SJCRH30 (cell line): ENCODE results near the gene CALN1. TPM values are rescaled to one million over a fixed set of nuclear protein-coding genes. Genes with fewer than 3 reads are reported as not detected.

ENCODE experiments used
- DNase-seq, 2 experiments: peaks; one replicate each; pipeline ENCODE4 v3.0.0-alpha.2; 2015 to 2020
- H3K27ac ChIP-seq: fragments of 250-450 bp; sonication (Bioruptor Pico); 2 replicates; pipeline ENCODE4 v1.5.1; 2020; ENCODE audit warnings: mild to moderate bottlenecking, moderate library complexity
- H3K27me3 ChIP-seq: fragments of 250-450 bp; sonication (Bioruptor Pico); 2 replicates; pipeline ENCODE4 v1.5.1; 2020; ENCODE audit warnings: mild to moderate bottlenecking, moderate library complexity
- H3K36me3 ChIP-seq: fragments of 250-450 bp; sonication (Bioruptor Pico); 2 replicates; pipeline ENCODE4 v1.5.1; 2020; ENCODE audit warnings: mild to moderate bottlenecking, moderate library complexity
- H3K4me1 ChIP-seq: fragments of 250-450 bp; sonication (Bioruptor Pico); 2 replicates; pipeline ENCODE4 v1.5.1; 2020; ENCODE audit warnings: mild to moderate bottlenecking, moderate library complexity
- H3K4me3 ChIP-seq: fragments of 250-450 bp; sonication (Bioruptor Pico); 2 replicates; pipeline ENCODE4 v1.5.1; 2020; ENCODE audit warnings: mild to moderate bottlenecking, moderate library complexity
- H3K9me3 ChIP-seq: fragments of 250-450 bp; sonication (Bioruptor Pico); replicated peaks from 2 replicates; pipeline ENCODE4 v1.5.1; 2020; ENCODE audit warnings: mild to moderate bottlenecking, moderate library complexity
- total RNA-seq: library from RNA; depleted of rRNA; stranded (reverse); fragments of >200 nt; shearing (Covaris generic); gene quantifications from 2 replicates; pipeline ENCODE4 v1.2.3, GENCODE V29; 2014

The CALN1 gene
- total RNA-seq, 1 experiment from 2014 or later: 0.02 TPM

GRCh38 chr7:71780282-71780681 lies 631.9 kb downstream of the CALN1 start:
- Histone ChIP-seq H3K4me3 (no peak overlapping the region), H3K9me3 (no peaks in the 10 kb centered on the region), H3K27me3 (0 out of 2 replicates have a peak, but pooled peaks cover 3% of the 10 kb centered on the region), H3K27ac (no peak overlapping the region), H3K4me1 (no peaks in the 10 kb centered on the region), H3K36me3 (no peaks in the 10 kb centered on the region)
- DNase-seq: no peak

- no peak for DNase-seq
- H3K9me3 ChIP-seq: no peaks in the 10 kb centered on the region
- H3K27me3 ChIP-seq: 0 out of 2 replicates have a peak, but pooled peaks cover 3% of the 10 kb centered on the region
- no peaks in the 10 kb centered on the region for H3K36me3 ChIP-seq
- H3K4me1 ChIP-seq: no peaks in the 10 kb centered on the region
- H3K27ac ChIP-seq: no peak overlapping the region
- no peak overlapping the region for H3K4me3 ChIP-seq
These were observed 634.9 kb downstream of the CALN1 start for GRCh38 chr7:71777278-71777677.

- no peak overlapping the region for H3K4me3 ChIP-seq
- H3K27me3 ChIP-seq: 0 out of 2 replicates have a peak, but pooled peaks cover 3% of the 10 kb centered on the region
- H3K4me1 ChIP-seq: no peaks in the 10 kb centered on the region
- no peak overlapping the region for H3K27ac ChIP-seq
- no peak for DNase-seq
- no peaks in the 10 kb centered on the region for H3K36me3 ChIP-seq
- H3K9me3 ChIP-seq: no peaks in the 10 kb centered on the region
These were observed 635.4 kb downstream of the CALN1 start for GRCh38 chr7:71776726-71777125.

- Histone ChIP-seq H3K27ac (no peak overlapping the region), H3K4me3 (no peak overlapping the region), H3K4me1 (no peaks in the 10 kb centered on the region), H3K9me3 (no peaks in the 10 kb centered on the region), H3K27me3 (0 out of 2 replicates have a peak, but pooled peaks cover 3% of the 10 kb centered on the region), H3K36me3 (no peaks in the 10 kb centered on the region)
- DNase-seq: no peak
These were observed 636.5 kb downstream of the CALN1 start for GRCh38 chr7:71775648-71776047.

GRCh38 chr7:71772779-71773178 lies 639.4 kb downstream of the CALN1 start:
- no peaks in the 10 kb centered on the region for H3K27me3 ChIP-seq
- DNase-seq: no peak
- no peak overlapping the region for H3K27ac ChIP-seq
- H3K4me1 ChIP-seq: no peaks in the 10 kb centered on the region
- H3K4me3 ChIP-seq: no peak overlapping the region
- H3K9me3 ChIP-seq: no peaks in the 10 kb centered on the region
- no peaks in the 10 kb centered on the region for H3K36me3 ChIP-seq

GRCh38 chr7:71770269-71770907 lies 641.8 kb downstream of the CALN1 start:
- no peaks in the 10 kb centered on the region for H3K27me3 ChIP-seq
- no peaks in the 10 kb centered on the region for H3K4me1 ChIP-seq
- H3K4me3 ChIP-seq: no peak overlapping the region
- H3K27ac ChIP-seq: no peak overlapping the region
- no peaks in the 10 kb centered on the region for H3K36me3 ChIP-seq
- DNase-seq: no peak
- H3K9me3 ChIP-seq: no peaks in the 10 kb centered on the region; the same call in 1 of the 2 replicates

GRCh38 chr7:71769326-71769725 lies 642.8 kb downstream of the CALN1 start:
- H3K27ac ChIP-seq: no peak overlapping the region
- no peaks in the 10 kb centered on the region for H3K27me3 ChIP-seq
- H3K4me1 ChIP-seq: no peaks in the 10 kb centered on the region
- H3K36me3 ChIP-seq: no peaks in the 10 kb centered on the region
- DNase-seq: no peak
- no peaks in the 10 kb centered on the region; the same call in 1 of the 2 replicates for H3K9me3 ChIP-seq
- H3K4me3 ChIP-seq: no peak overlapping the region

GRCh38 chr7:71768450-71768849 lies 643.7 kb downstream of the CALN1 start:
- Histone ChIP-seq H3K27ac (no peak overlapping the region), H3K4me1 (no peaks in the 10 kb centered on the region), H3K36me3 (no peaks in the 10 kb centered on the region), H3K4me3 (no peak overlapping the region), H3K9me3 (no peaks in the 10 kb centered on the region; the same call in 1 of the 2 replicates), H3K27me3 (no peaks in the 10 kb centered on the region)
- DNase-seq: no peak

GRCh38 chr7:71766016-71766415 lies 646.1 kb downstream of the CALN1 start:
- Histone ChIP-seq H3K36me3 (no peaks in the 10 kb centered on the region), H3K27me3 (no peaks in the 10 kb centered on the region), H3K9me3 (no peaks in the 10 kb centered on the region; the same call in 1 of the 2 replicates), H3K27ac (no peak overlapping the region), H3K4me1 (no peaks in the 10 kb centered on the region), H3K4me3 (no peak overlapping the region)
- no peak for DNase-seq

GRCh38 chr7:71761336-71761735 lies 650.8 kb downstream of the CALN1 start:
- Histone ChIP-seq H3K4me3 (no peak overlapping the region), H3K9me3 (no peaks in the 10 kb centered on the region; the same call in 1 of the 2 replicates), H3K27me3 (no peaks in the 10 kb centered on the region), H3K36me3 (no peaks in the 10 kb centered on the region), H3K27ac (no peak overlapping the region), H3K4me1 (no peaks in the 10 kb centered on the region)
- no peak for DNase-seq

- H3K27ac ChIP-seq: no peak overlapping the region
- no peaks in the 10 kb centered on the region for H3K9me3 ChIP-seq
- H3K27me3 ChIP-seq: no peaks in the 10 kb centered on the region
- H3K36me3 ChIP-seq: no peaks in the 10 kb centered on the region
- no peaks in the 10 kb centered on the region for H3K4me1 ChIP-seq
- DNase-seq: no peak
- H3K4me3 ChIP-seq: no peak overlapping the region
These were observed 657.3 kb downstream of the CALN1 start for GRCh38 chr7:71754828-71755227.

- no peak overlapping the region for H3K4me3 ChIP-seq
- H3K9me3 ChIP-seq: no peaks in the 10 kb centered on the region
- DNase-seq: no peak
- H3K36me3 ChIP-seq: no peaks in the 10 kb centered on the region
- H3K4me1 ChIP-seq: no peaks in the 10 kb centered on the region
- no peaks in the 10 kb centered on the region for H3K27me3 ChIP-seq
- no peak overlapping the region for H3K27ac ChIP-seq
These were observed 658.0 kb downstream of the CALN1 start for GRCh38 chr7:71753956-71754664.

- no peaks in the 10 kb centered on the region for H3K9me3 ChIP-seq
- no peak overlapping the region for H3K27ac ChIP-seq
- no peaks in the 10 kb centered on the region for H3K36me3 ChIP-seq
- no peak for DNase-seq
- H3K4me3 ChIP-seq: no peak overlapping the region
- no peaks in the 10 kb centered on the region for H3K27me3 ChIP-seq
- H3K4me1 ChIP-seq: no peaks in the 10 kb centered on the region
These were observed 658.9 kb downstream of the CALN1 start for GRCh38 chr7:71753236-71753635.

- Histone ChIP-seq H3K4me3 (no peak overlapping the region), H3K9me3 (no peaks in the 10 kb centered on the region), H3K4me1 (no peaks in the 10 kb centered on the region), H3K27me3 (no peaks in the 10 kb centered on the region), H3K36me3 (no peaks in the 10 kb centered on the region), H3K27ac (no peak overlapping the region)
- DNase-seq: peak; percentile 24 to 33
These were observed 659.8 kb downstream of the CALN1 start for GRCh38 chr7:71752171-71752935.

GRCh38 chr7:71750290-71750689 lies 661.8 kb downstream of the CALN1 start:
- no peaks in the 10 kb centered on the region for H3K27me3 ChIP-seq
- H3K9me3 ChIP-seq: no peaks in the 10 kb centered on the region

More at GRCh38 chr7:71750290-71750689, 661.8 kb downstream of the CALN1 start:
- no peak for DNase-seq
- Histone ChIP-seq H3K36me3 (no peaks in the 10 kb centered on the region), H3K4me1 (no peaks in the 10 kb centered on the region), H3K27ac (no peak overlapping the region), H3K4me3 (no peak overlapping the region)
